ENCODE data around the gene CAPN3.

Gene CAPN3

GRCh38 chr15:42453826-42454225 is 94.5 kb downstream of the CAPN3 start:
- DNase-seq (ENCODE audit: low spot score): no peak

DNA sequence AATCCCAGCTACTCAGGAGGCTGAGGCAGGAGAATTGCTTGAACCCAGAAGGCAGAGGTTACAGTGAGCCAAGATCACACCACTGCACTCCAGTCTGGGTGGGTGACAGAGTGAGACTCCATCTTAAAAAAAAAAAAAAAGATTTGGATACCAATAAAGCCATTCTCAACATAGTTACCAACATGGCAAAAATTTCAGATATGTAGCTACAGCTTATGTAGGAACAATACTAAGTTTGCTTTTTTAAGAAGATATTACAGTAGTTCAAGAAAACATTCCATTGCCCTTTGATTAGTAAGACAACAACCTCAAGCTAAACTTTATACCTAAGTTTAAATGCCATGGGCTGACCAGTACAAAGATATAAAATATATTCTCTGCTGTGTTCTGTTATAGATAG is 97.2 kb downstream of the CAPN3 start:
- no peak for DNase-seq (ENCODE audit: low spot score)

DNA sequence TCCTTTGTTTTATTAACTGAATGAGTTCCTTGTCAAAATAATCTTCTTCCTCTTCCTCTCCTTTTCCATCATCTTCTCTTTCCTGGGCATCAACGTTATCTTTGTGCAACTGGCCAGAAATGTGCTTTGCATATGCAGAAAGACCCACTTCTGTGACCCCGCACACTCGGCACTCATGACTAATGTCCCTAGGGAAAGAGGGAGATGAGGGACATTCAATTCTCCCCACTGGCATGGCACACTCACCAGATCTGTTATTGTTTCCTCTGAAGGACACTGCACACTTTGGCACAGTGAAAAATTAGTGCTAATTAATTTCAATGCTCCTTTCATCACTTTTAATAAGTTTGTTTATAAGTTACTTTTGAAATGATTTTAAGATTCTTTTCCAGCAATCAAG is 97.7 kb downstream of the CAPN3 start:
- DNase-seq (ENCODE audit: low spot score): no peak

DNA sequence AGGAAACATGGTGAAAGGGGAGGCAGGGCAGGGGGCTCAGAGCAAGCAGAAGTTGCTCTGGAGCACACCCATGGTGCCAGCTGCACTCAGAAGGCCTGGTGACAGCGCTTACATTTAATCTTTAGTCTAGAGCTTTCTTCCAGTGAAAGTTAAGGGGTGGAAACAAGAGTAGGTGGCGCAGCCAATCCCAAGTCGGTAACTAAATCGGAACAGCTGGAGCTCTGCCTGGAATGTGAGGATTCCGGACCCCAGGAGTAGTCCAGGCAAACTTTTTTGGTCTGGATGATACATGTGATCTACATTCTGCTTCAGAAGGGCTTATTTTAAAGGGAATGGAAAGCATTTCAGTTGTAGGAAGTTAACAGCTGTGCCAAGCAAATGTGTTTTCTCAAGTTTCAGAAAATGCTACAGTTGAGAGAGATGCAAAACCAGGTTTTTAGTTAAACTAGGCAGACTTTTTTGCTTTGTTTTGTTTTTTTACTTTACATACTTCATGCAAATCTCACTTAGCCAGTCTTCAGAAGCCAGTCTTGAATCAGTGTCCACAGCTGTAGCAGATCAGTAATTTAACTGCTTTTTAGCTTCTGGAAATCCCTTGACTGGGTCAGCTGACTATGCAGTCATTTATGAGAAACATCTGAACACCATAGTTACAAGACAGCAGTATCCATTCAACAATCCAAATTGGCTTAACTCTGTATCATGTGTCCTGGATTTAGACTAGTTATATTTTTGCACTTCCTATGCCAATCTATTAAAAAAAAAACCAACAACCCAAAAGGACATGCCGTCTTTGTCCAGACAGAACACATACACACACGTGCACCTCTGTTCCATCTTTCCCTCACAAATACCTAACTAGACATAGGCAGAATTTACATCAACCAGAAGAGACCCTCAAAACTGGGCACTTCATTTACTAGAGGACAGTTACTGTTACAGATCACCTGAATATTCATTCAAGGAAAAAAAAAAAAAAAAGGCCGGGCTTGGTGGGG is 98.4 kb downstream of the CAPN3 start:
- DNase-seq (ENCODE audit: low spot score): no peak

- no peak for DNase-seq (ENCODE audit: low spot score)
Measured at GRCh38 chr15:42461261-42461660, 102.0 kb downstream of the CAPN3 start.

All from RKO (cell line).